SK-N-SH (cell line): ENCODE data around the gene CNTLN. TPM values are rescaled to one million over a fixed set of nuclear protein-coding genes. Genes with fewer than 3 reads are reported as not detected.

Source experiments
- CTCF ChIA-PET: fragments of 300-600, 350-600 bp; formaldehyde crosslinking; extraction: SDS; loops from one replicate; lab custom pipeline; 2021; lab: Yijun Ruan, JAX
- POLR2A ChIA-PET: fragments of 350-600 bp; sonication (Branson Sonifier 250); formaldehyde crosslinking; extraction: SDS; loops from one replicate; lab custom pipeline; 2020; ENCODE audit warnings: antibody characterized with exemption, inconsistent platforms; lab: Yijun Ruan, JAX
- DNase-seq: peaks from one replicate; pipeline ENCODE4 v3.0.0; 2012
- H2AFZ ChIP-seq: fragments of 200-600 bp; sonication (generic); 2 replicates; pipeline ENCODE4 v1.8.1; 2016; ENCODE audit warnings: antibody characterized with exemption, mild to moderate bottlenecking, low read depth
- H3F3A ChIP-seq: fragments of 200-600 bp; sonication (generic); replicated peaks from 2 replicates; pipeline ENCODE3; 2016; ENCODE audit warnings: antibody characterized with exemption, mild to moderate bottlenecking; ENCODE audit not compliant: insufficient read depth
- H3K27ac ChIP-seq, 2 experiments: fragments of 200-500 bp in 1 of 2; fragments of 200-600 bp in 1 of 2; sonication (Bioruptor generic) in 1 of 2; sonication (generic), shearing (Covaris generic) in 1 of 2; 2 replicates each; pipeline versions ENCODE4 v1.5.1 to v1.6.1; 2014 to 2016; ENCODE audit warnings: low read depth in 2 of 2, inconsistent platforms in 1 of 2, low read length in 1 of 2, mild to moderate bottlenecking in 1 of 2, mixed read lengths in 1 of 2
- H3K27me3 ChIP-seq: fragments of 200-600 bp; sonication (generic), shearing (Covaris generic); 2 replicates; pipeline ENCODE4 v1.6.1; 2016; ENCODE audit warnings: mixed run types; ENCODE audit not compliant: insufficient read depth
- H3K36me3 ChIP-seq, 2 experiments: fragments of 200-500 bp in 1 of 2; fragments of 200-600 bp in 1 of 2; sonication (Bioruptor generic) in 1 of 2; sonication (generic) in 1 of 2; replicated peaks in 1 of 2; 2 replicates each; pipeline versions ENCODE3 to v1.5.1; 2014 to 2016; ENCODE audit warnings: low read length in 1 of 2, mild to moderate bottlenecking in 1 of 2; ENCODE audit not compliant: insufficient read depth in 2 of 2, control insufficient read depth in 1 of 2
- H3K4me1 ChIP-seq, 2 experiments: fragments of 200-500 bp in 1 of 2; fragments of 200-600 bp in 1 of 2; sonication (Bioruptor generic) in 1 of 2; sonication (generic), shearing (Covaris generic) in 1 of 2; 2 replicates each; pipeline versions ENCODE4 v1.5.1 to v1.6.1; 2014 to 2016; ENCODE audit warnings: low read depth in 1 of 2, low read length in 1 of 2, mixed run types in 1 of 2; ENCODE audit not compliant: insufficient read depth in 2 of 2, control insufficient read depth in 1 of 2
- H3K4me2 ChIP-seq: fragments of 200-600 bp; sonication (generic), shearing (Covaris generic); 2 replicates; pipeline ENCODE4 v1.6.1; 2017; ENCODE audit warnings: mixed run types
- H3K4me3 ChIP-seq, 2 experiments: fragments of 200-500 bp in 1 of 2; fragments of 200-600 bp in 1 of 2; sonication (Bioruptor generic) in 1 of 2; sonication (generic), shearing (Covaris generic) in 1 of 2; 2 replicates each; pipeline versions ENCODE4 v1.5.1 to v1.8.1; 2014 to 2016; ENCODE audit warnings: low read depth in 2 of 2, inconsistent platforms in 1 of 2, low read length in 1 of 2, mild to moderate bottlenecking in 1 of 2, mixed read lengths in 1 of 2, moderate library complexity in 1 of 2
- H3K79me2 ChIP-seq: fragments of 200-600 bp; sonication (generic); 2 replicates; pipeline ENCODE4 v1.8.1; 2017; ENCODE audit warnings: mild to moderate bottlenecking; ENCODE audit not compliant: insufficient read depth
- H3K9ac ChIP-seq: fragments of 200-600 bp; sonication (generic); 2 replicates; pipeline ENCODE4 v1.6.1; 2017; ENCODE audit warnings: mixed run types
- H3K9me2 ChIP-seq: fragments of 200-600 bp; sonication (generic); 2 replicates; pipeline ENCODE4 v1.6.1; 2017; ENCODE audit warnings: mixed run types
- H3K9me3 ChIP-seq: fragments of 200-600 bp; sonication (generic); 2 replicates; pipeline ENCODE4 v1.6.1; 2017; ENCODE audit warnings: mixed run types, mild to moderate bottlenecking, moderate library complexity
- H4K20me1 ChIP-seq: fragments of 200-600 bp; sonication (generic); 2 replicates; pipeline ENCODE4 v1.6.1; 2017; ENCODE audit warnings: mild to moderate bottlenecking, mixed run types; ENCODE audit not compliant: insufficient read depth
- CTCF ChIP-seq: fragments of 200-600 bp; sonication (generic); IDR thresholded peaks from 2 replicates; pipeline ENCODE4 v1.6.1; 2017; ENCODE audit warnings: antibody characterized with exemption, mild to moderate bottlenecking, moderate library complexity
- GABPA ChIP-seq: IDR thresholded peaks from 2 replicates; pipeline ENCODE4 v1.4.0; 2012; ENCODE audit warnings: low read depth, mild to moderate bottlenecking
- GATA2 ChIP-seq: sonication (generic); formaldehyde crosslinking; IDR thresholded peaks from 2 replicates; pipeline ENCODE4 v1.5.0; 2020; ENCODE audit warnings: mild to moderate bottlenecking, missing genetic modification reagents
- JUND ChIP-seq: IDR thresholded peaks from 2 replicates; pipeline ENCODE4 v1.4.0; 2012
- SIN3A ChIP-seq: IDR thresholded peaks from 2 replicates; pipeline ENCODE4 v1.6.1; 2012; ENCODE audit warnings: low read depth, mild to moderate bottlenecking, low read length, moderate library complexity, borderline replicate concordance
- USF1 ChIP-seq: IDR thresholded peaks from 2 replicates; pipeline ENCODE4 v1.4.0; 2012; ENCODE audit warnings: low read depth, borderline replicate concordance
- USF2 ChIP-seq: fragments of 150-350 bp; IDR thresholded peaks from 2 replicates; pipeline ENCODE4 v1.6.1; 2017; ENCODE audit warnings: antibody characterized with exemption, low read length, low read depth, borderline replicate concordance
- ZBTB33 ChIP-seq: IDR thresholded peaks from 2 replicates; pipeline ENCODE4 v1.4.0; 2012; ENCODE audit warnings: low read depth, borderline replicate concordance
- WGBS: methylation state at CpG from one replicate; pipeline ENCODE4 v1.1.6; 2017; ENCODE audit warnings: low lambda C conversion rate; 5-methylcytosine and 5-hydroxymethylcytosine counted together
- polyA plus RNA-seq, 3 experiments: library from polyadenylated mRNA; depleted of rRNA; stranded (reverse); fragments of >200 nt; gene quantifications; 2 replicates each; pipeline ENCODE4 v1.2.3, GENCODE V29; 2012

CNTLN gene
- polyA plus RNA-seq, 1 of the 3 experiments (the other 2 are of a cell fraction), result 2.5 TPM

GRCh38 chr9:17520268-17521064, 385.6 kb downstream of the CNTLN start:
- no peaks in the 10 kb centered on the region for H3K9me2 ChIP-seq
- POLR2A ChIA-PET, result no interaction called here
- no peak overlapping the region for H2AFZ ChIP-seq
- no peak overlapping the region for H3K4me3 ChIP-seq
- no peaks in the 10 kb centered on the region for H3K4me1 ChIP-seq
- no peaks in the 10 kb centered on the region for H3F3A ChIP-seq
- no peaks in the 10 kb centered on the region for H3K27me3 ChIP-seq
- H4K20me1 ChIP-seq, result no peaks in the 10 kb centered on the region
- H3K27ac ChIP-seq, result no peak overlapping the region
- no peak for TF ChIP-seq SIN3A
- no peak for TF ChIP-seq USF2
- no peak for TF ChIP-seq ZBTB33
- TF ChIP-seq JUND, result no peak
- TF ChIP-seq GATA2 (CRISPR knock-in tag), result no peak
- TF ChIP-seq USF1, result no peak
- TF ChIP-seq CTCF, result no peak
- TF ChIP-seq GABPA, result no peak
- CTCF ChIA-PET, result interaction anchor here (0.7 to 1.8 kb wide), 4 partner anchors 9 to 281 kb away, joined by 3 to 6 read pairs (median 4); no protein-coding TSS in a partner anchor
- no peaks in the 10 kb centered on the region for H3K79me2 ChIP-seq
- DNase-seq, result no peak
- 53% methylated on average over 5 of the region's 5 CpGs for WGBS
- no peak overlapping the region for H3K9ac ChIP-seq
- no peaks in the 10 kb centered on the region for H3K36me3 ChIP-seq
- no peak overlapping the region for H3K4me2 ChIP-seq
- no peaks in the 10 kb centered on the region for H3K9me3 ChIP-seq
